Central memory CD8-positive, alpha-beta T cell (primary cell): ENCODE data around the gene TMEM53.

Experiments used
- ATAC-seq: fragments of 150-1000 bp; cut with Tn5 transposase; replicated peaks from 2 replicates; pipeline ENCODE4 v1.10.0; 2022; ENCODE audit warnings: mild to moderate bottlenecking, moderate FRiP score, moderate number of reproducible peaks; ENCODE audit not compliant: poor library complexity, severe bottlenecking; ENCODE audit errors: extremely low read depth
- DNase-seq, 2 donors: peaks; one replicate each; pipeline ENCODE4 v3.0.0; 2021; ENCODE audit warnings: low spot score in 2 of 2
- H3K27ac Mint-ChIP-seq: one replicate; pipeline ENCODE4 v1.8.0; 2022; ENCODE audit warnings: low read depth, mild to moderate bottlenecking, moderate library complexity, mixed read lengths
- H3K27me3 Mint-ChIP-seq: one replicate; pipeline ENCODE4 v1.8.0; 2022; ENCODE audit warnings: mixed read lengths
- H3K36me3 Mint-ChIP-seq: one replicate; pipeline ENCODE4 v1.8.0; 2022; ENCODE audit warnings: mild to moderate bottlenecking, moderate library complexity, mixed read lengths; ENCODE audit not compliant: insufficient read depth
- H3K4me1 Mint-ChIP-seq: one replicate; pipeline ENCODE4 v1.8.0; 2022; ENCODE audit warnings: mixed read lengths
- H3K4me3 Mint-ChIP-seq: one replicate; pipeline ENCODE4 v1.8.0; 2022; ENCODE audit warnings: mild to moderate bottlenecking, moderate library complexity, mixed read lengths
- H3K9me3 Mint-ChIP-seq: one replicate; pipeline ENCODE4 v1.8.0; 2022; ENCODE audit warnings: mixed read lengths

The TMEM53 gene

DNA sequence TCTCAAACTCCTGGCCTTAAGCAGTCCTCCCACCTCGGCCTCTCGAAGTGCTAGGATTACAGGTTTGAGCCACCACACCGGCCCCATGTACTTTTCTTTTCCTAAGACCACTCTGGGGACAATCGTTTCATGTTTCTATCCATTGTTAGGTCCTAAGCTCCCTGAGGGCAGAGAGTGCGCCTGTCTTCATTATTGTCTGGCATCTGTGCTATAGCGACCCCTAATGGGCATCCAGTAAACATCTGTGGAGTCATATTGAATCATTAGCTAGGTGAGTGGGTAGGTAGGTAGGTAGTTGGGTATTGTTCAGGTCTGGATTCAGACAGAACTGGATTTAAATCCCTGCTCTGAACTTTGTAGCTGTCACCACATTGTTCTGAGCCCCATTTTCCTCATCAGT, 66.1 kb downstream of the TMEM53 start:
- Mint-ChIP-seq H3K27ac (no peak overlapping the region), H3K27me3 (peaks cover 7% of the 10 kb centered on the region), H3K36me3 (no peaks in the 10 kb centered on the region), H3K9me3 (no peaks in the 10 kb centered on the region), H3K4me3 (no peak overlapping the region), H3K4me1 (no peaks in the 10 kb centered on the region)
- DNase-seq = no peak
- ATAC-seq = no peak

DNA sequence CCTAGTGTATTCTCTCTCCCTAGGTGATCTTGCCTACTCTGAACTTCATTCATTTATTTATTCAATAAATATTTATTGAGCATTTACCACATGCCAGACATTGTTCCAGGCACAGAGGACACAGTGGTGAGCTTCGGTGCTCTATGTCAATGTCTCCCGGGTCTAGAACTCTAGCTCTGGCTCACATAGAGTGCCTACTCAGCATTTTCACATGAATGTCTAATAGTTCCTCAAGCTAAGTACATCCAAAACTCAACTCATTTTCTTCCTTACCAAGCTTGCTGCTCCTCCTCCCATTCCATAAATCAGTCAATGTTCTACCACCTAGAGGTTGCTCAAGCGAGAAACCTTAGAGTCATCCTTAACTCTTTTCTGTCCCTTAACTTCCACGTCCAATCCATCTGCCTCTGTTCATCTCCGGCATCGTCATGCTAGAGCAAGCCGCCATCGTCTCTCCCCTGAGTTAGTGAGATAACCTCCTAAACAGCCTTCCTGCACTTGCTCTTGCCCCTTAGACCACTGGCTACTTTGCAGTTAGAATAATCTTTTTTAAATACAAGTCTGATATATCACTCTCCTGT, 67.5 kb downstream of the TMEM53 start:
- H3K36me3 Mint-ChIP-seq = no peaks in the 10 kb centered on the region
- no peak overlapping the region for H3K4me3 Mint-ChIP-seq
- DNase-seq (no peak), ATAC-seq (no peak)
- H3K9me3 Mint-ChIP-seq = no peaks in the 10 kb centered on the region
- H3K4me1 Mint-ChIP-seq = no peaks in the 10 kb centered on the region
- H3K27ac Mint-ChIP-seq = no peak overlapping the region
- peaks cover 7% of the 10 kb centered on the region for H3K27me3 Mint-ChIP-seq

DNA sequence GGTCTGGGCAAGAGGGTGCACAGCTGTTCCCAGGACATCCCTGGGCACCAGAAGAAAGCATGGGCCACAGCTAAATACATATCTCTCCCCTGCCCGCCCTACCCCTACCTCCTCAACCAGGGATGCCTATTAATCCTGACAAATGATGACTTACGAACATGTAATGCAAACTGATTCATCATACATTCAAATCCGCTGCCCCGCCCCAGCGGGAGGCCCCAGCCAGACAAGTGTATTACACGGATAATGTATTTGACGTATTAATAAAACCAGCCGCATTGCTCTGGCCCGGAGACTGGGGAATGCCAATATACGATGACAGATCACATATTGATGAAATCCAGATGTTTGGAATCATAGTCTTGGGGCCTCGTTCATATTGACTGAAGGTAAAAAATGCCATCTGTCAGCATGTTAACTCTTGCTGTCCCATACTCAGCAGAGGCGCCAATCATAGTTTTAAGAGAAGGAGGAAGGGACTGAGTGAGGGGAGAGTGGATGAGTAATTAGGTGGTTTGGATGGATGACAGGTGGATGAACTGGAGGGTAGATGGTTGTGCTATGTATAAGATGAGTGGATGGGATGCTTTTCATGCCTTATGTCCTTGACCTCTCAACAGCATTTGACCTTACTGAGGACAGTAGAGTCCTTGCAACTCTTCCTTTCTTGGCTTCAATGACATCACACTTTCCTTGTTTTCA, 68.2 kb downstream of the TMEM53 start:
- DNase-seq (no peak), ATAC-seq (no peak)
- H3K9me3 Mint-ChIP-seq = no peaks in the 10 kb centered on the region
- H3K36me3 Mint-ChIP-seq = no peaks in the 10 kb centered on the region
- peaks cover 7% of the 10 kb centered on the region for H3K27me3 Mint-ChIP-seq
- no peak overlapping the region for H3K27ac Mint-ChIP-seq
- no peaks in the 10 kb centered on the region for H3K4me1 Mint-ChIP-seq
- no peak overlapping the region for H3K4me3 Mint-ChIP-seq

DNA sequence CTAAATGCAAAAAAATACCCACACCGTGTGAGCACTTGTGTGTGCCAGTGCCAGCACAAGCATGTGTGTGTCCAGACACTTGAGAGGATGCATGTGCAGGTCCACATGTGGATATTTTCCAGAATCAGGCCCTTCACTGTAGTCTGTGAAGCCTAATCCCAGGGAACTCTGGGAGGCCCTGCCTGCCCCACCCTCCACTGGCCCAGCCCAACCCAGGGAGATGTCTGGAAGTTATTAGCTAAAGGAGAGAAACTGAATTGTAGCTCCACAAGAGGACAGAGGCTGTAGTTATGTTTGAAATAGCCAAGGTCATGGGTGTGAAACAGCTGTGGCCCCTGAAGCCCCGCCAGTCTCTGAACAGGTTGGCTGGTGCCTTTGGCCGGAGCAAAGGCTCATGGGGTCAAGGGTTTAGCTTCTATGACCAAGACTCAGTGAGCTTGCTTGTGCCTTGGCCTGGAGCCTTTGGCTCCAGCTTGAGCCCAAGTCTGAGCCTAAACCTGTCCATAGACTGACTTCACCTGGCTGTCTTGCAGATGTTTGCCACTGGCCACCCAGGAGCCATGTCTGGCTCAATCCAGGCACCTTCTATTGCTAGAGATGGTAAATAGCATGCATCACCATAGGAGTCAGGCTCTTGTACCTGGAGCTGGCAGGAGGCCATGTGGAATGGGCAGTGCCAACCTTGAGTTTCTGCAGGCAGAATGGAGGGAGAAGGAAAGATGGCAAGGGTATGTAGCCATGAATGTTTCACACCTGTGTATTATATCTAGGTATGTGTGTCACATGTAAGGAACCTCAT, 69.9 kb downstream of the TMEM53 start:
- H3K27me3 Mint-ChIP-seq = peaks cover 7% of the 10 kb centered on the region
- H3K36me3 Mint-ChIP-seq = no peaks in the 10 kb centered on the region
- no peak overlapping the region for H3K4me3 Mint-ChIP-seq
- H3K4me1 Mint-ChIP-seq = no peaks in the 10 kb centered on the region
- ATAC-seq (no peak), DNase-seq (no peak)
- H3K9me3 Mint-ChIP-seq = no peaks in the 10 kb centered on the region
- H3K27ac Mint-ChIP-seq = no peak overlapping the region

DNA sequence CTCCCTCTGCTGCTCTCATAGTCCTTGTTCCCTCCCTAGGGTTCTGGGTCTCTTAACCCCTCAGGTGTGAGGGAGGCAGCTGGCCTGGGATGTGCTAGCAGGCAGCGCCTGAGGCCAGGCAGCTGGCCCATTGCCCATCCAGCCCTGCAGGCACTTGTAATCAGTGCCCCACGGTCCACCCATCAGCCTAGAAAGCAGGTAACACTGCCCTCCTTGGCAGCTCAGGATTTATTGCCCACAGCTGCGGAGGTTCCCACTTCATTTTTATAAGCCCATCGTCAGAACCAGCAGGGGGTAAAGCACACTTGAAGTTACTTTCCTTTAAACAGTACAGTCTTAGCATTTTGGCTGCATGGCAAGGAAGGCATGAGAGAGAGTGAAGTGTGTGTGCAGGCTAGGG, 70.6 kb downstream of the TMEM53 start:
- H3K9me3 Mint-ChIP-seq = no peaks in the 10 kb centered on the region
- H3K4me3 Mint-ChIP-seq = no peak overlapping the region
- peaks cover 7% of the 10 kb centered on the region for H3K27me3 Mint-ChIP-seq
- no peak for ATAC-seq
- no peak overlapping the region for H3K27ac Mint-ChIP-seq
- DNase-seq = no peak
- H3K4me1 Mint-ChIP-seq = no peaks in the 10 kb centered on the region
- H3K36me3 Mint-ChIP-seq = no peaks in the 10 kb centered on the region
